HepG2 (cell line): ENCODE measurements around the gene GNB3. TPM values are rescaled to one million over a fixed set of nuclear protein-coding genes. Genes with fewer than 3 reads are reported as not detected.

ENCODE experiments used
- ARNT2 ChIP-seq: sonication (generic); formaldehyde crosslinking; IDR thresholded peaks from 2 replicates; pipeline ENCODE4 v1.8.0; 2022; ENCODE audit warnings: mild to moderate bottlenecking, low read depth, missing genetic modification reagents, moderate library complexity
- BCL6 ChIP-seq: IDR thresholded peaks from 2 replicates; pipeline ENCODE4 v1.6.1; 2016; ENCODE audit warnings: missing genetic modification reagents, missing compliant biosample characterization
- CC2D1A ChIP-seq: sonication (generic); formaldehyde crosslinking; IDR thresholded peaks from 2 replicates; pipeline ENCODE4 v1.8.1; 2023; ENCODE audit warnings: mild to moderate bottlenecking, missing genetic modification reagents
- CSRNP1 ChIP-seq: sonication (generic); formaldehyde crosslinking; IDR thresholded peaks from 2 replicates; pipeline ENCODE4 v1.8.1; 2023; ENCODE audit warnings: mild to moderate bottlenecking, missing genetic modification reagents
- DR1 ChIP-seq: sonication (generic); formaldehyde crosslinking; IDR thresholded peaks from 2 replicates; pipeline ENCODE4 v1.8.0; 2021; ENCODE audit warnings: mild to moderate bottlenecking, missing genetic modification reagents, inconsistent platforms
- E2F5 ChIP-seq: sonication (generic); formaldehyde crosslinking; conservative IDR thresholded peaks from 2 replicates; pipeline ENCODE4 v1.4.0; 2020; ENCODE audit warnings: missing genetic modification reagents
- HDAC1 ChIP-seq: sonication (generic); formaldehyde crosslinking; IDR thresholded peaks from 2 replicates; pipeline ENCODE4 v1.5.1; 2020; ENCODE audit warnings: mild to moderate bottlenecking, missing genetic modification reagents
- HINFP ChIP-seq: sonication (generic); formaldehyde crosslinking; IDR thresholded peaks from 2 replicates; pipeline ENCODE4 v1.4.0; 2020; ENCODE audit warnings: low read depth, mild to moderate bottlenecking, missing genetic modification reagents
- HNRNPLL ChIP-seq: fragments of 200-400 bp; formaldehyde crosslinking; IDR thresholded peaks from 2 replicates; pipeline ENCODE4 v1.6.1; 2017; ENCODE audit warnings: mild to moderate bottlenecking, low read depth, low read length; ENCODE audit not compliant: poor library complexity, severe bottlenecking
- LCORL ChIP-seq, 2 experiments: fragments of 450-650 bp in 1 of 2; sonication (generic) in 1 of 2; formaldehyde crosslinking in 1 of 2; IDR thresholded peaks; 2 replicates each; pipeline versions ENCODE4 v1.5.0 to v1.6.1; 2017 to 2020; ENCODE audit warnings: antibody characterized with exemption in 1 of 2, missing genetic modification reagents in 1 of 2
- MED13 ChIP-seq: sonication (generic); formaldehyde crosslinking; IDR thresholded peaks from 2 replicates; pipeline ENCODE4 v1.5.0; 2020; ENCODE audit warnings: missing genetic modification reagents
- NFKBIZ ChIP-seq: IDR thresholded peaks from 2 replicates; pipeline ENCODE4 v1.6.1; 2018; ENCODE audit warnings: missing genetic modification reagents, missing compliant biosample characterization
- PCBP1 ChIP-seq: fragments of 200-400 bp; formaldehyde crosslinking; IDR thresholded peaks from 2 replicates; pipeline ENCODE4 v1.6.1; 2017; ENCODE audit warnings: mild to moderate bottlenecking, low read depth, low read length, borderline replicate concordance
- POLR2A ChIP-seq, 2 experiments: IDR thresholded peaks; 2 replicates each; pipeline ENCODE4 v1.6.1; 2011; ENCODE audit warnings: low read depth in 2 of 2, low read length in 2 of 2, mild to moderate bottlenecking in 1 of 2, moderate library complexity in 1 of 2; ENCODE audit not compliant: insufficient read depth in 1 of 2
- TIGD3 ChIP-seq: sonication (generic); formaldehyde crosslinking; IDR thresholded peaks from 2 replicates; pipeline ENCODE4 v1.5.1; 2020; ENCODE audit warnings: mild to moderate bottlenecking, missing genetic modification reagents, borderline replicate concordance
- ZNF12 ChIP-seq: sonication (generic); formaldehyde crosslinking; IDR thresholded peaks from 2 replicates; pipeline ENCODE4 v1.5.0; 2020; ENCODE audit warnings: missing genetic modification reagents
- ZNF251 ChIP-seq: sonication (generic); formaldehyde crosslinking; IDR thresholded peaks from 2 replicates; pipeline ENCODE4 v1.9.0; 2021; ENCODE audit warnings: mild to moderate bottlenecking, missing genetic modification reagents
- ZNF432 ChIP-seq: sonication (generic); formaldehyde crosslinking; IDR thresholded peaks from 2 replicates; pipeline ENCODE4 v1.5.0; 2020; ENCODE audit warnings: missing genetic modification reagents, mild to moderate bottlenecking, borderline replicate concordance
- ZNF639 ChIP-seq: conservative IDR thresholded peaks from 2 replicates; pipeline ENCODE4 v1.6.1; 2018; ENCODE audit warnings: missing genetic modification reagents
- ZNF709 ChIP-seq: sonication (generic); formaldehyde crosslinking; IDR thresholded peaks from 2 replicates; pipeline ENCODE4 v1.5.0; 2020; ENCODE audit warnings: mild to moderate bottlenecking, missing genetic modification reagents
- ZNF780A ChIP-seq: sonication (generic); formaldehyde crosslinking; IDR thresholded peaks from 2 replicates; pipeline ENCODE4 v1.8.0; 2022; ENCODE audit warnings: mild to moderate bottlenecking, missing genetic modification reagents, moderate library complexity
- ZNF816 ChIP-seq: sonication (generic); formaldehyde crosslinking; IDR thresholded peaks from 2 replicates; pipeline ENCODE4 v1.8.0; 2022; ENCODE audit warnings: missing genetic modification reagents, mild to moderate bottlenecking, borderline replicate concordance
- ZSCAN30 ChIP-seq: sonication (generic); formaldehyde crosslinking; IDR thresholded peaks from 2 replicates; pipeline ENCODE4 v1.5.0; 2020; ENCODE audit warnings: mild to moderate bottlenecking, missing genetic modification reagents
- polyA plus RNA-seq, 8 experiments: library from polyadenylated mRNA; depleted of rRNA in 3 of 8; stranded (reverse) in 7 of 8; unstranded in 1 of 8; fragments of >200 nt; fragmentation: Illumina TruSeq in 4 of 8; extraction: Trizol in 4 of 8; gene quantifications; 2 replicates each; pipeline versions ENCODE4 v1.2.1 to v1.2.3, GENCODE V29; 2011 to 2016; ENCODE audit warnings: low read depth in 4 of 8, missing spikeins in 1 of 8, mixed read lengths in 1 of 8; ENCODE audit not compliant: insufficient read depth in 1 of 8
- total RNA-seq, 5 experiments: library from RNA; depleted of rRNA; stranded (reverse); fragments of >200 nt; fragmentation: Illumina TruSeq; extraction: Trizol; gene quantifications; 2 replicates each; pipeline ENCODE4 v1.2.3, GENCODE V29; 2016; ENCODE audit warnings: low read depth in 1 of 5

Gene GNB3
- total and polyA plus RNA-seq, 2 of the 13 experiments (the other 11 are each of a cell fraction or from before 2014, with no cell fraction given), result 1.3 to 3.6 TPM

- TF ChIP-seq CSRNP1 (CRISPR knock-in tag) (0 out of 2 replicates have a peak, but pooled peaks have one; percentile 84), ZNF12 (0 out of 2 replicates have a peak, but pooled peaks have one; percentile 22), MED13 (peak; percentile 75; the same call in 1 of the 2 replicates), E2F5 (peak; percentile 55; the same call in 1 of the 2 replicates), CC2D1A (no peak), ZNF780A (CRISPR knock-in tag) (0 out of 2 replicates have a peak, but pooled peaks have one; percentile 45), TIGD3 (CRISPR knock-in tag) (no peak), HNRNPLL (peak; percentile 71), ZNF816 (CRISPR knock-in tag) (no peak), ZNF639 (no peak), ZNF709 (CRISPR knock-in tag) (no peak; the same call in 1 of the 2 replicates), ZSCAN30 (CRISPR knock-in tag) (no peak), BCL6 (CRISPR knock-in tag) (0 out of 2 replicates have a peak, but pooled peaks have one; percentile 11), ZNF432 (CRISPR knock-in tag) (no peak), LCORL (IDR thresholded peaks at IDR 0.05) (no peak), LCORL (CRISPR knock-in tag; IDR thresholded peaks at IDR 0.05) (no peak), HDAC1 (CRISPR knock-in tag) (no peak), POLR2A (IDR thresholded peaks at IDR 0.05; ENCODE audit: insufficient read depth in 1 of 2, low read depth in 2 of 2, low read length in 2 of 2) (peak in 1 of 2 experiments; percentile 98; a peak in 2 of 4 replicates), PCBP1 (no peak), ARNT2 (CRISPR knock-in tag) (peak; percentile 83), HINFP (no peak), ZNF251 (CRISPR knock-in tag) (no peak; the same call in 1 of the 2 replicates), DR1 (CRISPR knock-in tag) (peak; percentile 91), NFKBIZ (CRISPR knock-in tag) (no peak)
Observed at GRCh38 chr12:6867413-6868210, 26.9 kb downstream of the GNB3 start, which contains the start of gene TPI1 (continued).
